Activated naive CD8-positive, alpha-beta T cell (primary cell): ENCODE measurements around the gene GPSM1.
A peak's percentile ranks its signal among the peaks of the same experiment; 100 is the strongest.
"Not testable (repeated sequence)": the region's sequence is repeated elsewhere in the genome, so short reads cannot be mapped to it uniquely, and the experiment has no call there.

Experiments
- H3K27ac Mint-ChIP-seq: one replicate; pipeline ENCODE4 v1.8.0; 2021; ENCODE audit warnings: mixed read lengths
- H3K27me3 Mint-ChIP-seq: one replicate; pipeline ENCODE4 v1.8.0; 2021; ENCODE audit warnings: mixed read lengths
- H3K36me3 Mint-ChIP-seq: one replicate; pipeline ENCODE4 v1.8.0; 2021; ENCODE audit warnings: mixed read lengths
- H3K4me1 Mint-ChIP-seq: one replicate; pipeline ENCODE4 v1.8.0; 2021; ENCODE audit warnings: low read depth, mixed read lengths
- H3K4me3 Mint-ChIP-seq: one replicate; pipeline ENCODE4 v1.8.0; 2021; ENCODE audit warnings: mild to moderate bottlenecking, mixed read lengths
- H3K9me3 Mint-ChIP-seq: one replicate; pipeline ENCODE4 v1.8.0; 2021; ENCODE audit warnings: low read depth, mixed read lengths

Gene GPSM1

GRCh38 chr9:136407061-136407460 lies 79.7 kb downstream of the GPSM1 start:
- peaks cover 12% of the 10 kb centered on the region for H3K36me3 Mint-ChIP-seq
- H3K9me3 Mint-ChIP-seq: not testable (repeated sequence)

GRCh38 chr9:136407911-136408310 lies 80.6 kb downstream of the GPSM1 start:
- Mint-ChIP-seq H3K27ac (peak overlapping the region; percentile 24), H3K4me1 (peaks cover 64% of the 10 kb centered on the region), H3K4me3 (peak overlapping the region; percentile 42), H3K27me3 (no peaks in the 10 kb centered on the region), H3K9me3 (no peaks in the 10 kb centered on the region), H3K36me3 (peaks cover 14% of the 10 kb centered on the region)

More at GRCh38 chr9:136407061-136407460, 79.7 kb downstream of the GPSM1 start:
- H3K4me1 Mint-ChIP-seq: peaks cover 65% of the 10 kb centered on the region
- not testable (repeated sequence) for H3K27me3 Mint-ChIP-seq, H3K4me3 Mint-ChIP-seq, H3K27ac Mint-ChIP-seq
